ENCODE data around the gene NR1D2. TPM values are rescaled to one million over a fixed set of nuclear protein-coding genes. Genes with fewer than 3 reads are reported as not detected.
A peak's percentile ranks its signal among the peaks of the same experiment; 100 is the strongest.

Gene NR1D2
- total and polyA plus RNA-seq, 2 of the 13 experiments (the other 11 are each of a cell fraction or from before 2014, with no cell fraction given): 5.3 to 8.1 TPM

- TF ChIP-seq TFE3 (CRISPR knock-in tag; IDR thresholded peaks at IDR 0.05) (peak; percentile 73), REPIN1 (CRISPR knock-in tag; IDR thresholded peaks at IDR 0.05; ENCODE audit: borderline replicate concordance, low read depth) (peak; percentile 62), MYPOP (CRISPR knock-in tag; IDR thresholded peaks at IDR 0.05) (peak; percentile 84), ZNF556 (CRISPR knock-in tag; IDR thresholded peaks at IDR 0.05; ENCODE audit: borderline replicate concordance) (peak; percentile 36; the same call in 1 of the 2 replicates), BORCS8-MEF2B (CRISPR knock-in tag; IDR thresholded peaks at IDR 0.05) (peak; percentile 65), ATF2 (CRISPR knock-in tag; IDR thresholded peaks at IDR 0.05) (peak; percentile 27; the same call in 1 of the 2 replicates), YEATS2 (CRISPR knock-in tag; IDR thresholded peaks at IDR 0.05; ENCODE audit: borderline replicate concordance) (peak; percentile 36; the same call in 1 of the 2 replicates), ZNF138 (CRISPR knock-in tag; IDR thresholded peaks at IDR 0.05; ENCODE audit: low read depth) (peak; percentile 50; the same call in 1 of the 2 replicates), HNRNPLL (IDR thresholded peaks at IDR 0.05; ENCODE audit: low read depth, low read length, poor library complexity, severe bottlenecking) (peak; percentile 99), MAFG (CRISPR knock-in tag; IDR thresholded peaks at IDR 0.05) (no peak), ZNF619 (CRISPR knock-in tag; IDR thresholded peaks at IDR 0.05) (0 out of 2 replicates have a peak, but pooled peaks have one; percentile 37), SKIL (CRISPR knock-in tag; IDR thresholded peaks at IDR 0.05; ENCODE audit: borderline replicate concordance) (peak; percentile 74), ZNF597 (CRISPR knock-in tag; IDR thresholded peaks at IDR 0.05) (no peak), ETV5 (CRISPR knock-in tag; IDR thresholded peaks at IDR 0.05; ENCODE audit: borderline replicate concordance) (no peak), KDM2A (CRISPR knock-in tag; IDR thresholded peaks at IDR 0.05; ENCODE audit: borderline replicate concordance, low read depth) (peak; percentile 88), HMG20A (CRISPR knock-in tag; IDR thresholded peaks at IDR 0.05; ENCODE audit: borderline replicate concordance) (no peak), KMT2A (CRISPR knock-in tag; IDR thresholded peaks at IDR 0.05) (peak; percentile 96), THAP9 (CRISPR knock-in tag; IDR thresholded peaks at IDR 0.05; ENCODE audit: borderline replicate concordance) (no peak)
Observed at GRCh38 chr3:23945913-23946687, 1.0 kb downstream of the NR1D2 start (continued).

Measured in HepG2 (cell line).